Memory B cell (primary cell): ENCODE results near the gene SH3BGRL3.
"Not testable (repeated sequence)": the region's sequence is repeated elsewhere in the genome, so short reads cannot be mapped to it uniquely, and the experiment has no call there.

Experiments
- ATAC-seq: fragments of 150-1000 bp; cut with Tn5 transposase; 2 replicates; pipeline ENCODE4 v1.10.0; 2021; ENCODE audit warnings: low read depth, mild to moderate bottlenecking, moderate library complexity
- DNase-seq, 2 donors: peaks; one replicate each; pipeline ENCODE4 v3.0.0; 2022; ENCODE audit warnings: low spot score in 2 of 2
- H3K27ac Mint-ChIP-seq: one replicate; pipeline ENCODE4 v1.8.0; 2022; ENCODE audit warnings: mild to moderate bottlenecking, moderate library complexity, mixed read lengths
- H3K27me3 Mint-ChIP-seq: one replicate; pipeline ENCODE4 v1.8.0; 2022; ENCODE audit warnings: mixed read lengths
- H3K36me3 Mint-ChIP-seq: one replicate; pipeline ENCODE4 v1.8.0; 2022; ENCODE audit warnings: mild to moderate bottlenecking, mixed read lengths
- H3K4me1 Mint-ChIP-seq: one replicate; pipeline ENCODE4 v1.8.0; 2022; ENCODE audit warnings: mixed read lengths
- H3K4me3 Mint-ChIP-seq: one replicate; pipeline ENCODE4 v1.8.0; 2022; ENCODE audit warnings: mild to moderate bottlenecking, moderate library complexity, mixed read lengths
- H3K9me3 Mint-ChIP-seq: one replicate; pipeline ENCODE4 v1.8.0; 2022; ENCODE audit warnings: mixed read lengths

SH3BGRL3 gene

DNA sequence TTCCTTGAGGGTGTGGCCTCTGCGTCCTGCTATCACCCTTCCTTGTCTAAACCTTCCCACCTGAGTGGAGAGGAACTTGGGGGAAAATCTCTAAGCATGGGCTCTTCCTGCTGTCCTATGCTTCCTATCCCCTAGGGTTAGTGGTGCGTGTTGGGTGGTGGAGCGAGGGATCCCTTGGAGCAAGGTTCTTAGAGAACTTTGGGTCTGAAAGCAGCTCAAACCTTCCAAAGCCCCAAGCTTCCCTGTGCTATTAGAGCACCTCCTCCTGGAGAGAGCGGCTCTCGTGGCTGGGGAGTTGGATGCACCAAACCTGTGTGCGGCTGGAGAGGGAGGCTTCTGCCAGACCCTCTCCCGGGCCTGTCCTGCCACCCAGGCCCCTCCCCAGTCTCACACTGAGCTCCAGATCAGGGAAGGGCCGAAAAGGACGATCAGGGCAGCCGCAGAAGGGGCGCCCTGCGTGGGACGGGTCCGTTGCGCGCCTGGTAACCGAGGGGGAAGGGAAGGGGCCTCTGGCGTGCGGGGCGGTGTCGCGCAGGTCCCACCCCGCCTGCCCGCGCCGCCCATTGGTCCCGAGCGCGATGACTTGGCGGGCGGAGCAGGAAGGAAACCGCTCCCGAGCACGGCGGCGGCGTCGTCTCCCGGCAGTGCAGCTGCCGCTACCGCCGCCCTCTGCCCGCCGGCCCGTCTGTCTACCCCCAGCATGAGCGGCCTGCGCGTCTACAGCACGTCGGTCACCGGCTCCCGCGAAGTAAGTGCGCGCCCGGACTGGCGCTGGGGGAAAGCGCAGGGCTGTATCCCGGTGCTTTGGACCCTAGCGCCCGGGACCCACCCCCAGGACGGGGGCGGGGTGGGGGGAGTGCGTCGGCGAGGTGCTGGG is at the start of gene SH3BGRL3:
TSS of gene SH3BGRL3 (plus strand) at position 631 of the 877 bp plus-strand sequence. CDS start at position 701, 70 bp downstream.
- H3K36me3 Mint-ChIP-seq, result peaks cover 10% of the 10 kb centered on the region

DNA sequence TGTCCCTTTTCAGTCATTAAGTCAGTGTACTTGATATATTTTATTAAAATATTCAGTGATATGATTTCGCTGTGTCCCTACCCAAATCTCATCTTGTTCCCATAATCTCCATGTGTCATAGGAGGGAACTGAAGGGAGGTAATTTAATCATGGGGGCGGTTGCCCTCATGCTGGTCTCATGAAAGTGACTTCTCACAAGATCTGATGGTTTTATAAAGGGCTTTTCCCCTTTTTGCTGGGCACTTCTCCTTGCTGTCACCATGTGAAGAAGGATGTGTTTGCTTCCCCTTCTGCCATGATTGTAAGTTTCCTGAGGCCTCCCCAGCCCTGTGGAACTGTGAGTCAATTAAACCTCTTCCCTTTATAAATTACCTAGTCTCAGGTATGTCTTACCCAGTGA is 49.2 kb upstream of the SH3BGRL3 start:
- not testable (repeated sequence) for H3K4me3 Mint-ChIP-seq, ATAC-seq, DNase-seq, H3K27ac Mint-ChIP-seq, H3K27me3 Mint-ChIP-seq, H3K36me3 Mint-ChIP-seq, H3K9me3 Mint-ChIP-seq
- H3K4me1 Mint-ChIP-seq, result peaks cover 18% of the 10 kb centered on the region

More for the DNA sequence above, at the start of gene SH3BGRL3:
- H3K4me3 Mint-ChIP-seq, result peak within 1 kb of the TSS; percentile 93
- DNase-seq (peak; percentile 61 to 66), ATAC-seq (peak; percentile 70)
- H3K27me3 Mint-ChIP-seq, result no peaks in the 10 kb centered on the region
- no peaks in the 10 kb centered on the region for H3K9me3 Mint-ChIP-seq
- H3K27ac Mint-ChIP-seq, result peak within 1 kb of the TSS; percentile 70
- H3K4me1 Mint-ChIP-seq, result peaks cover 63% of the 10 kb centered on the region

DNA sequence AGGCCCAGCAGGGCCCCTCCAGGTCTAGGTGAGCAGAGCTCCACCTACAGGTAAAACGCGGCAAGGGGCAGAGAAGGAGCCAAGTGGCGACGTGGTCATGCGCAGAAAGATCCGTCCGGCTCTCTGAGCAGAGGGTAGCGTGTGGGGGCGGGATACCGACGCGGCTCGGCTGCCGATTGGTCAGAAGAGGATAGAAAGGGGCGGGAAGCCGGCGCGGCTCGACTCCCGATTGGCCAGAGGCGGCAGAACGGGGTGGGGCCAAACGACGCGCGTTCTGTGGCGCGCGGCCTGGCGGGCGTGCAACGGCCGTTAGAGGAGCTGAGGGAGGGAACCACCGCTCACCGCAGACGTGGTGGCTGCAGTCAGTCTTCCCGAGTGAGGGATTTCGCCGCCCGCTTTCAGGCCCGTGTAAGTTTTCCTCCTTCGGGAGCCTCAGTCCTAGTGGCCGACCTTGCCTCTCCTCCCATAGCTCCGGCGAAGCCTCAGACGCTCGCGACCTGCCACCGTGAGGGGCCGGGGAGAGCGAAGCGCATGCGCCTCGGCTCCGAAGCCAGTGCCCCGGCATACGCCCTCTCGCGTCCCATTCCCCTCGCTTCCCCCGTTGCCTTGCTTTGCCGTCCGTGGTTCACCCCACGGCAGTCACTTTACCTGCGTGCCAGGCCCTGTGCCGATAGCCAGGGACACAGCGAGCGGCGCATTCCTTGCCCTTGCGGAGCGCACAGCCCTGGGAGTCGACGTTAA is 45.8 kb upstream of the SH3BGRL3 start, which contains the start of gene CEP85:
TSS of gene CEP85 (plus strand) at position 298 of the 741 bp plus-strand sequence. CDS start 5,584 bp downstream, outside the sequence.
- Mint-ChIP-seq H3K4me1 (peaks cover 23% of the 10 kb centered on the region), H3K27me3 (no peaks in the 10 kb centered on the region), H3K36me3 (no peaks in the 10 kb centered on the region), H3K4me3 (peak within 1 kb of the TSS; percentile 97), H3K27ac (peak within 1 kb of the TSS; percentile 83), H3K9me3 (no peaks in the 10 kb centered on the region)
- DNase-seq (peak; percentile 96 to 98), ATAC-seq (peak; percentile 90)

DNA sequence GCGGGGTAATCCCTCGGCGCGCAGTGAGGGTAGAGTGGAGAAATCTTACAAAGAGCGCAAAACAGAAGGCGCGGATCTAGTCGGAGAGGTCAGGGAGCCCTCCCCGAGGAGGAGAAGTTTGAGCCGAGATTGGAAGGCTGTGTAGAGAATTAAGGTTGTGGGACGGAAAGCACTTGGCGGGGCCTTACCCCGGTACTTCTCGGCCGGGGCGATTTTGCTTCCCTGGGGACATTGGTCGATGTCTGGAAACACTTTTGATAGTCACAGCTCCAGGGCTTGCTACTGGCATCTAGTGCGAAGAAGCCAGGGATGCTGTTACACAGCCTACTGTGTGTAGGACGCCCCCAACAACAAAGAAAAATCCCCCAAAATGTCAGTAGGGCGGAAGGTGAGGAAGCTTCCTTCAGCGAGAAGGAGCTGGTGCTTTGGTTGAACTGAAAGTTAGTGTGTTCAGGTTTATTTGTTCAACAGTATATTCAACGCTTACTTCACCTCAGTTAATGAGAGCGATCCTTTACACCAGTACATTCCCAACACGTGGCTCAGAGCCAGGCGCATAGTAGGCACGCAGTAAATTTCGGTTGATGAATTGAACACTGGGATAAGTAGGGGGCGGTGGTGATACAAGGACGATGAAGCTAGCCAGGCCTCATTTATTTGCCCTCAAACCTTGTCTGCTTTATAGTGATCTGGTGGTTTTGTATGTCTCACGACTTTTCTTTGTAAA is 45.1 kb upstream of the SH3BGRL3 start:
- ATAC-seq (no peak), DNase-seq (no peak)
- H3K36me3 Mint-ChIP-seq, result no peaks in the 10 kb centered on the region
- peak overlapping the region; percentile 97 for H3K4me3 Mint-ChIP-seq
- peak overlapping the region; percentile 83 for H3K27ac Mint-ChIP-seq
- no peaks in the 10 kb centered on the region for H3K27me3 Mint-ChIP-seq
- no peaks in the 10 kb centered on the region for H3K9me3 Mint-ChIP-seq
- peaks cover 23% of the 10 kb centered on the region for H3K4me1 Mint-ChIP-seq

DNA sequence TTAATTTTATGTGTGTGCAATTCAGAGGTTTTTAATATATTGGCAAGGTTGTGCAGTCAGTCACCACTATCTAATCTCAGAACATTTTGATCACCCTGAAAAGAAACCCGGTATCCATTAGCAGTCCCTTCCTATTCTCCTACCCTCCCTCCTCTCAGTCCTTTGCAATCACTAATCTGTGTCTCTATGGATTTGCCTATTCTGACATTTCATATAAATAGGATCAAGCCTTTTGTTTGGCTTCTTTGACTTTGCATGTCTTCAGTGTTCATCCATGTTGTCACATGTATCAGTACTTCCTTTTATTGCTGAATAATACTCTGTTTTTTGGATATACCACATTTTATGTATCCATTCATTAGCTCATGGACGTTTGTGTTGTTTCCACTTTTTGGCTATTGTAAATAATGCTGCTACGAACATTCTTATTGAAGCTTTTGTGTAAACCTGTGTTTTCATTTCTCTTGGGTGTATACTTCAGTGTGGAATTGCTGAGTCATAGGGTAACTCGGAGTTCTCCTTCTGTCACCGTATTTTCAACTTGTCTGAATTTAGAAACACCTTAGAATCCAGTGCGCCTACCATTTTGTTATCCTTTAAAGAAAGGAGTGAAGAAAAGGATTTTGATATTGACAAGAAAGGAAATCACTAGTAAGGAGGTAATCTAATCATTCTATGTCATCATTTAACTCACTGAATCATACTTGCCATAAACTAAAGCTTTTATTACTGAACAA is 42.5 kb upstream of the SH3BGRL3 start:
- peaks cover 3% of the 10 kb centered on the region for H3K36me3 Mint-ChIP-seq
- peaks cover 23% of the 10 kb centered on the region for H3K4me1 Mint-ChIP-seq
- H3K9me3 Mint-ChIP-seq, result no peaks in the 10 kb centered on the region
- no peak overlapping the region for H3K27ac Mint-ChIP-seq
- H3K27me3 Mint-ChIP-seq, result no peaks in the 10 kb centered on the region
- no peak overlapping the region for H3K4me3 Mint-ChIP-seq
- DNase-seq (no peak), ATAC-seq (no peak)

DNA sequence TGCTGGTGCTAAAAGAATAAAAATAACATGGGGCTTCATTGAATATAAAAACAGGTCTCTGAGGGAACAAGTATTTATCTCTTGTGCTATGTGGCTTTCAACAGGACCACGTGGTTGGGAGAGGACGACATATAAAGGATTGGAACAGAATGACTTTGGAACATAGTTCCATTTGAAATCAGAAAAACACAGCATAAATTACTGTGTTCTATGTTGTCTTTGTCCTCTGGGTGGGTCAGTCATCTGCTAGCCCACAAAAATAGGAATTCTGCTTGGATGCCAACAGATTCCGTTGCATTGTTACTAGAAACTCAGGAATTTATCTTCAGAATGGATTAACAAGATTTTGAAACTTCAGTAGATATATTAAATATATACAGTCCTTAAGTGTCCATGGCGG is 40.0 kb upstream of the SH3BGRL3 start:
- no peak for DNase-seq
- Mint-ChIP-seq H3K27ac (no peak overlapping the region), H3K4me1 (peaks cover 16% of the 10 kb centered on the region), H3K9me3 (no peaks in the 10 kb centered on the region), H3K4me3 (no peak overlapping the region), H3K27me3 (no peaks in the 10 kb centered on the region), H3K36me3 (peaks cover 6% of the 10 kb centered on the region)
- no peak for ATAC-seq

DNA sequence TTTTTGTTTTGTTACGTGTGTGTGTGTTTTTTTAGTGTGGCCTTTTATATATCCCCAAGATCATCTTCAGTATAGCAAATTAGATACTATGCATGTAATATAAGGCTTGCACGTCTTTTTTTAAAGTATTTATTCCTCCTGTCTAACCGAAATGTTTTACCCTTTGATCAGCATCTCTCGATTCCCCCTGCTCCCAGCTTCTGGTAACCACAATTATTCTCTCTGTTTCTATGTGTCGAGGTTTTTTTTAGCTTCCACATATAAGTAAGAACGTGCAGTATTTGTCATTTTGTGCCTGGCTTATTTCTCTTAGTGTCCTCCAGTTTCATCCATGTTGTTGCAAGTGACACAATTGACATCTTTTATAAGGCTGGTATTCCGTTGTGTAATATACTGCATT is 27.2 kb upstream of the SH3BGRL3 start:
- H3K27ac Mint-ChIP-seq, result no peak overlapping the region
- no peaks in the 10 kb centered on the region for H3K9me3 Mint-ChIP-seq
- no peak for DNase-seq
- no peak overlapping the region for H3K4me3 Mint-ChIP-seq
- ATAC-seq, result no peak
- no peaks in the 10 kb centered on the region for H3K27me3 Mint-ChIP-seq
- H3K4me1 Mint-ChIP-seq, result peaks cover 5% of the 10 kb centered on the region
- H3K36me3 Mint-ChIP-seq, result peaks cover 11% of the 10 kb centered on the region

DNA sequence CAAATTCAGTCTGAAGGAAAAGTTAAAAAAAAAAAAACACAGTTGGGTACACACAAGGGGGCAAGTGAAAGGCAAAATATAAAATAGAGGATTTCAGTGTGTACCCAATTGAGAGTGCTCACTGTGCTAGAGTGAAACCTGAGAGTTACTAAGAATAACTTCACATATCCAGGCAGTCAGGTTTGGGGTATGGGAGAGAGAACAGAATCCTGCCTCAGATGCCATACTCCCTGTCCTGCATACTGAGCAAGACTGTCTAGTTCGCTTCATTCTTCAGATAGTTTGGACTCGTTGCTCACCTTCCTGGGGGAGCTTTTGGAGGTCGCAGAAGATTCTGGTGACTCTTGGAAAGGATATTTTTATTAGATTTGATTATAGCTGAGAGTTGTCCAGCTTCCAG is 25.5 kb upstream of the SH3BGRL3 start:
- Mint-ChIP-seq H3K27me3 (no peaks in the 10 kb centered on the region), H3K4me3 (no peak overlapping the region), H3K36me3 (peaks cover 18% of the 10 kb centered on the region), H3K27ac (peak overlapping the region; percentile 25), H3K9me3 (no peaks in the 10 kb centered on the region), H3K4me1 (peaks cover 9% of the 10 kb centered on the region)
- DNase-seq, result no peak
- no peak for ATAC-seq

DNA sequence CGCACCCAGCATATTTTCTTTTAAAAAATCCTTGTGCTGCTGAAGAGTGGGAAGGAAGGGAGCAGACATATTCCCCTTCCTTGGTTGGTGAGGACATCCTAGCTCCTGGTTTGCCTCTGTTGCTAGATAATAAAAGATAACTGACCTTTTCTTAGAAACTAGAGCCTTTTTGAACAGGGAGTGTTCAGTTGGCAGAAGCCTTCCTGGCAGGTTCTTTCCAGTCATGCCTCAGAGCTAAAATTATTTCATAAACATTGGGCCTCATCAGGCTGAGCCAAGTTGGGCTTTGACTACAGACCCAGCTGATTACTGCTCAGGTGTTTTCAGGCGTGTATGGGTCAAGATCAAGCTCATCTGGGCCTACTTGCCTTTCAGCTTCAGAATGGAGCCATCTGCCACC is 22.7 kb upstream of the SH3BGRL3 start:
- Mint-ChIP-seq H3K27me3 (no peaks in the 10 kb centered on the region), H3K9me3 (no peaks in the 10 kb centered on the region), H3K4me1 (peaks cover 13% of the 10 kb centered on the region), H3K36me3 (peaks cover 21% of the 10 kb centered on the region), H3K27ac (no peak overlapping the region), H3K4me3 (no peak overlapping the region)
- DNase-seq, result no peak
- no peak for ATAC-seq

DNA sequence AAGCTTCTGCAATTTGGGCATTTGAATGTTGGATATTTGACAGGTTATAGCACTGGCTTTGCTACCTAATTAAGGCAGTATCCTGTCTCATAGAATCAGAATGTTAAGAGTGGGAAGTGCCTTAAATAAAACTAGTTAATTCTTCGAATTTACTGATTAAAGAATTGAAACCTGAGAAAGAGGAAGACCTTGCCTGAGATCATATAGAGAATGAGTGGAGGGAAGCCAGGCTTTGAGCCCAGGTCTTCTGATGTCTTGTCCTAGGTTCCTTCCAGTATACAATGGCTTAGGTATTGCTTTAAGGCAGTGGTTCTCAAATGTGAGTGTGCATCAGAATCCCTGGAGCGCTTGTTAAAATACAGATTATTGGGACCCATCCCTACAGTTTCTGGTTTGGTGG is 20.9 kb upstream of the SH3BGRL3 start:
- ATAC-seq, result peak; percentile 56
- Mint-ChIP-seq H3K27me3 (no peaks in the 10 kb centered on the region), H3K36me3 (peaks cover 27% of the 10 kb centered on the region), H3K9me3 (no peaks in the 10 kb centered on the region), H3K4me1 (peaks cover 13% of the 10 kb centered on the region), H3K4me3 (no peak overlapping the region), H3K27ac (no peak overlapping the region)
- no peak for DNase-seq

DNA sequence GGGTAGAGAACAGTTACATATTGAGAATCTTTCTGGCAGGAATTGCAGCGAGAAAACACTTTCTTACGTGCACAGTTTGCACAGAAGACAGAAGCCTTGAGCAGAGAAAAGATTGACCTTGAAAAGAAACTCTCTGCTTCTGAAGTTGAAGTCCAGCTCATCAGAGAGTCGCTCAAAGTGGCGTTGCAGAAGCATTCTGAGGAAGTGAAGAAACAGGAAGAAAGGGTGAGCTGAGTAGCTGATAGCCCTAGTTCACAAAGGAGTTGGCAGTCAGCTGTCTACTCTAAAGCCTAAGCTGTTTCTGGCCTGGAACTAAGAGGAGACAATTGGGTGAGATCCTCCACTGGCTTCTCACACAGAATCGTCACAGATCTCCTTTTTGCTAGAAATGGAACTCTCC is 20.3 kb upstream of the SH3BGRL3 start:
- Mint-ChIP-seq H3K4me3 (no peak overlapping the region), H3K27ac (no peak overlapping the region), H3K4me1 (peaks cover 13% of the 10 kb centered on the region), H3K27me3 (no peaks in the 10 kb centered on the region), H3K9me3 (no peaks in the 10 kb centered on the region), H3K36me3 (peaks cover 27% of the 10 kb centered on the region)
- DNase-seq, result no peak
- peak; percentile 43 for ATAC-seq

DNA sequence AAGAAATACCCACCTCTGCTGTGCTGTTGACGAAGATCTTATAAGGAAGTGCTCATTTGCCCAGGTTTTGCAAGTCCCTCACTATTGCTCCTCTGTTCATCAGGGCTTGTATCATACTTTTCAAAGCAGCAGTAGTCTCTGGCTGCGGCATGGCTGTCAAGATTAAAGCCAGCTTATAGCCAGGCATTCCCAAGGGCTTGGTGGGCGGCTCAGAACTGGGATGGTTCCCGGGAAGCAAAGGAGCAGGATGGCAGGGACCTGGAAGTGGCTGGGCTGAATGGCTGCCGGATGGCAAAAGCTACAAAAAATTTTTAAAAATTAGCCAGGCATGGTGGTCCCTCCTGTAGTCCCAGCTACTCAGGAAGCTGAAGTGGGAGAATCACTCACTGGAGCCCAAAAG is 16.7 kb upstream of the SH3BGRL3 start:
- H3K4me3 Mint-ChIP-seq, result no peak overlapping the region
- no peaks in the 10 kb centered on the region for H3K27me3 Mint-ChIP-seq
- DNase-seq (no peak), ATAC-seq (no peak)
- peak overlapping the region; percentile 30 for H3K27ac Mint-ChIP-seq
- no peaks in the 10 kb centered on the region for H3K9me3 Mint-ChIP-seq
- H3K4me1 Mint-ChIP-seq, result peaks cover 8% of the 10 kb centered on the region
- peaks cover 21% of the 10 kb centered on the region for H3K36me3 Mint-ChIP-seq

DNA sequence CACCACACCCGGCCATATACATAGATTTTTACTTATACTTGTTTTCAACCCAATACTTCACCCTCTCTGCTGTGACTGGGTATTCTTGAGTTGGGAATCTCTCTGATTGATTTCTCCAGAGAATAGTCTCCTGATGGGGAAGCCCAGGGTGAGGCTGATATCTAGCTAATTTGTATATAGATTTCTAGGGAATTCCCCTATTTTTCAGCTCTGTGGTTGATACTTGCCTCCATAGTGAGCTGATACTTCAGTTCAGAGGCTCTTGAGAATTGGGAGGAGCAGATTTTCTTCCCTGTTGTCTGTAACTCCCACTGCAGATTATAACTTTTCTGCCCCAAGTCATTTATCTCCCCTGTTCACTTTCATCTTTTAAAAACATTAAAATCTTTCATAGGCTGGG is 14.5 kb upstream of the SH3BGRL3 start:
- H3K9me3 Mint-ChIP-seq, result peaks cover 6% of the 10 kb centered on the region
- peak; percentile 65 for ATAC-seq
- DNase-seq, result no peak
- H3K36me3 Mint-ChIP-seq, result peaks cover 34% of the 10 kb centered on the region
- H3K4me1 Mint-ChIP-seq, result no peaks in the 10 kb centered on the region
- H3K27ac Mint-ChIP-seq, result no peak overlapping the region
- H3K27me3 Mint-ChIP-seq, result no peaks in the 10 kb centered on the region
- no peak overlapping the region for H3K4me3 Mint-ChIP-seq
